H1 (cell line): Measurements from ENCODE around the gene GRK5. TPM values are rescaled to one million over a fixed set of nuclear protein-coding genes. Genes with fewer than 3 reads are reported as not detected.

Source experiments
- CTCF ChIA-PET: fragments of 300-600 bp; sonication (Branson Sonifier 250); formaldehyde crosslinking; loops from one replicate; lab custom pipeline; 2021; ENCODE audit not compliant: partially characterized antibody; lab: Charles Lee
- POLR2A ChIA-PET: fragments of 300-600 bp; sonication (Branson Sonifier 250); formaldehyde crosslinking; loops from one replicate; lab custom pipeline; 2021; ENCODE audit warnings: inconsistent platforms; ENCODE audit not compliant: partially characterized antibody; lab: Charles Lee
- DNase-seq, 2 experiments: peaks; one replicate each; pipeline versions ENCODE4 v3.0.0 to v3.0.0-alpha.2; 2010 to 2022; ENCODE audit warnings: low spot score in 2 of 2, low read depth in 1 of 2, mixed read lengths in 1 of 2
- FAIRE-seq: peaks from 2 replicates; lab custom pipeline; 2011; peaks lifted over from hg19 to GRCh38; lab: Jason Lieb, UNC
- H2AFZ ChIP-seq: 2 replicates; pipeline ENCODE4 v1.8.1; 2012; ENCODE audit warnings: low read length, inconsistent platforms
- H2AK5ac ChIP-seq: 2 replicates; pipeline ENCODE4 v1.6.1; 2013; ENCODE audit warnings: low read depth, low read length
- H2BK120ac ChIP-seq: replicated peaks from 2 replicates; pipeline ENCODE3; 2013; ENCODE audit warnings: low read depth, low read length, inconsistent platforms
- H2BK12ac ChIP-seq: 2 replicates; pipeline ENCODE4 v1.6.1; 2013; ENCODE audit warnings: low read depth, low read length
- H2BK15ac ChIP-seq: 2 replicates; pipeline ENCODE4 v1.6.1; 2013; ENCODE audit warnings: low read length
- H2BK20ac ChIP-seq: 2 replicates; pipeline ENCODE4 v1.6.1; 2013; ENCODE audit warnings: low read length
- H2BK5ac ChIP-seq: 2 replicates; pipeline ENCODE4 v1.6.1; 2013; ENCODE audit warnings: low read depth, low read length
- H3K14ac ChIP-seq: 2 replicates; pipeline ENCODE4 v1.6.1; 2013; ENCODE audit warnings: inconsistent platforms; ENCODE audit not compliant: insufficient read length
- H3K18ac ChIP-seq: 2 replicates; pipeline ENCODE4 v1.6.1; 2013; ENCODE audit warnings: low read length; ENCODE audit errors: extremely low read depth
- H3K23ac ChIP-seq: 2 replicates; pipeline ENCODE4 v1.6.1; 2013; ENCODE audit warnings: inconsistent platforms; ENCODE audit not compliant: insufficient read length
- H3K23me2 ChIP-seq: 2 replicates; pipeline ENCODE4 v1.6.1; 2013; ENCODE audit warnings: low read depth, low read length
- H3K27ac ChIP-seq: 2 replicates; pipeline ENCODE4 v1.6.1; 2011; ENCODE audit warnings: low read depth, low read length, inconsistent platforms
- H3K27me3 ChIP-seq, 4 experiments: replicated peaks in 1 of 4; 1 replicate in 1 of 4; 2 replicates in 3 of 4; pipeline versions ENCODE4 v1.6.1 to v1.8.1; 2011 to 2013; ENCODE audit warnings: low read length in 3 of 4, mild to moderate bottlenecking in 3 of 4, inconsistent platforms in 2 of 4, mixed read lengths in 2 of 4, moderate library complexity in 1 of 4; ENCODE audit not compliant: control insufficient read depth in 3 of 4, insufficient read depth in 3 of 4; ENCODE audit errors: extremely low read depth in 1 of 4
- H3K36me3 ChIP-seq, 4 experiments: 2 replicates each; pipeline versions ENCODE4 v1.6.1 to v1.8.1; 2011 to 2013; ENCODE audit warnings: mild to moderate bottlenecking in 4 of 4, low read length in 3 of 4, moderate library complexity in 2 of 4, control low read depth in 1 of 4, inconsistent platforms in 1 of 4; ENCODE audit not compliant: insufficient read depth in 4 of 4, control insufficient read depth in 2 of 4
- H3K4ac ChIP-seq: replicated peaks from 2 replicates; pipeline ENCODE3; 2013; ENCODE audit warnings: low read length, low read depth, mixed read lengths, inconsistent platforms; ENCODE audit not compliant: insufficient read length
- H3K4me1 ChIP-seq, 4 experiments: replicated peaks in 1 of 4; 1 replicate in 1 of 4; 2 replicates in 3 of 4; pipeline versions ENCODE4 v1.6.1 to v1.8.1; 2011 to 2013; ENCODE audit warnings: low read length in 3 of 4, inconsistent platforms in 2 of 4, mixed read lengths in 1 of 4; ENCODE audit not compliant: insufficient read depth in 4 of 4, control insufficient read depth in 3 of 4
- H3K4me2 ChIP-seq, 2 experiments: 2 replicates each; pipeline versions ENCODE4 v1.6.1 to v1.8.1; 2011 to 2013; ENCODE audit warnings: low read depth in 2 of 2, low read length in 2 of 2, control low read depth in 1 of 2, inconsistent platforms in 1 of 2, mild to moderate bottlenecking in 1 of 2; ENCODE audit not compliant: insufficient read depth in 1 of 2
- H3K4me3 ChIP-seq, 4 experiments: fragments of 200-600, 300-600 bp in 1 of 4; sonication (generic), shearing (Covaris generic), sonication (Bioruptor Twin) in 1 of 4; 2 replicates each; pipeline versions ENCODE4 v1.5.1 to v1.8.1; 2011 to 2016; ENCODE audit warnings: low read length in 4 of 4, low read depth in 3 of 4, control low read depth in 2 of 4, inconsistent platforms in 2 of 4, mild to moderate bottlenecking in 2 of 4, mixed read lengths in 1 of 4, moderate library complexity in 1 of 4; ENCODE audit not compliant: insufficient read depth in 2 of 4; ENCODE audit errors: extremely low read depth in 1 of 4
- H3K56ac ChIP-seq: replicated peaks from 2 replicates; pipeline ENCODE3; 2013; ENCODE audit warnings: low read depth, mild to moderate bottlenecking, mixed read lengths, low read length, inconsistent platforms; ENCODE audit not compliant: insufficient read length
- H3K79me1 ChIP-seq: 2 replicates; pipeline ENCODE4 v1.6.1; 2013; ENCODE audit warnings: low read depth, low read length, control low read depth
- H3K79me2 ChIP-seq, 2 experiments: 2 replicates each; pipeline versions ENCODE4 v1.6.1 to v1.8.1; 2012 to 2013; ENCODE audit warnings: low read length in 2 of 2, mild to moderate bottlenecking in 2 of 2, inconsistent platforms in 1 of 2; ENCODE audit not compliant: insufficient read depth in 2 of 2, control insufficient read depth in 1 of 2
- H3K9ac ChIP-seq, 4 experiments: replicated peaks in 1 of 4; 1 replicate in 1 of 4; 2 replicates in 3 of 4; pipeline versions ENCODE4 v1.6.1 to v1.8.1; 2011 to 2013; ENCODE audit warnings: low read depth in 3 of 4, low read length in 3 of 4, control low read depth in 2 of 4, mild to moderate bottlenecking in 2 of 4, moderate library complexity in 2 of 4, inconsistent platforms in 1 of 4; ENCODE audit errors: extremely low read depth in 1 of 4
- H3K9me3 ChIP-seq, 2 experiments: 2 replicates each; pipeline versions ENCODE4 v1.6.1 to v1.8.1; 2012 to 2013; ENCODE audit warnings: mild to moderate bottlenecking in 2 of 2, moderate library complexity in 2 of 2, control low read depth in 1 of 2, inconsistent platforms in 1 of 2, low read depth in 1 of 2, low read length in 1 of 2, mixed read lengths in 1 of 2; ENCODE audit not compliant: insufficient read depth in 2 of 2
- H4K20me1 ChIP-seq, 2 experiments: replicated peaks in 1 of 2; 2 replicates each; pipeline versions ENCODE3 to v1.8.1; 2011 to 2013; ENCODE audit warnings: inconsistent platforms in 2 of 2, low read length in 2 of 2, mild to moderate bottlenecking in 1 of 2; ENCODE audit not compliant: insufficient read depth in 2 of 2, control insufficient read depth in 1 of 2
- H4K5ac ChIP-seq: 2 replicates; pipeline ENCODE4 v1.6.1; 2013; ENCODE audit warnings: low read length, low read depth, mixed read lengths, inconsistent platforms; ENCODE audit not compliant: insufficient read length
- H4K8ac ChIP-seq: 2 replicates; pipeline ENCODE4 v1.8.0; 2013; ENCODE audit warnings: mild to moderate bottlenecking, moderate library complexity, low read length, inconsistent platforms; ENCODE audit not compliant: insufficient read depth; ENCODE audit errors: extremely low read depth
- H4K91ac ChIP-seq: replicated peaks from 2 replicates; pipeline ENCODE3; 2013; ENCODE audit warnings: low read length, mixed read lengths, inconsistent platforms; ENCODE audit not compliant: insufficient read length
- BRCA1 ChIP-seq: IDR thresholded peaks from 2 replicates; pipeline ENCODE4 v1.6.1; 2012; ENCODE audit warnings: low read depth, low read length, improper control_type of control experiment
- CEBPB ChIP-seq: IDR thresholded peaks from 2 replicates; pipeline ENCODE4 v1.6.1; 2012; ENCODE audit warnings: low read depth, low read length
- CHD1 ChIP-seq: IDR thresholded peaks from 2 replicates; pipeline ENCODE4 v1.6.1; 2012; ENCODE audit warnings: low read depth, low read length, improper control_type of control experiment
- GABPA ChIP-seq: IDR thresholded peaks from 2 replicates; pipeline ENCODE4 v1.6.1; 2011; ENCODE audit warnings: mild to moderate bottlenecking, low read length, moderate library complexity, borderline replicate concordance; ENCODE audit not compliant: insufficient read depth
- HDAC2 ChIP-seq, 2 experiments: fragments of 300-600 bp in 1 of 2; sonication (generic) in 1 of 2; IDR thresholded peaks; 2 replicates each; pipeline ENCODE4 v1.6.1; 2011 to 2012; ENCODE audit warnings: low read depth in 2 of 2, low read length in 2 of 2, mild to moderate bottlenecking in 2 of 2, moderate library complexity in 2 of 2, borderline replicate concordance in 1 of 2, inconsistent platforms in 1 of 2
- NRF1 ChIP-seq: IDR thresholded peaks from 2 replicates; pipeline ENCODE4 v1.6.1; 2011; ENCODE audit warnings: mild to moderate bottlenecking, low read depth, low read length, improper control_type of control experiment
- RFX5 ChIP-seq: IDR thresholded peaks from 2 replicates; pipeline ENCODE4 v1.6.1; 2011; ENCODE audit warnings: low read depth, low read length, improper control_type of control experiment, borderline replicate concordance
- SIN3A ChIP-seq, 2 experiments: IDR thresholded peaks in 1 of 2; conservative IDR thresholded peaks in 1 of 2; 2 replicates each; pipeline ENCODE4 v1.6.1; 2011 to 2012; ENCODE audit warnings: low read length in 2 of 2, improper control_type of control experiment in 1 of 2, low read depth in 1 of 2, mild to moderate bottlenecking in 1 of 2
- TAF1 ChIP-seq: IDR thresholded peaks from 2 replicates; pipeline ENCODE4 v1.6.1; 2011; ENCODE audit warnings: mild to moderate bottlenecking, low read depth, low read length
- TAF7 ChIP-seq: optimal IDR thresholded peaks from 2 replicates; pipeline ENCODE3; 2011; ENCODE audit warnings: low read depth, mild to moderate bottlenecking, inconsistent platforms, low read length, moderate library complexity, borderline replicate concordance
- TCF12 ChIP-seq: IDR thresholded peaks from 2 replicates; pipeline ENCODE4 v1.6.1; 2011; ENCODE audit warnings: low read depth, mild to moderate bottlenecking, low read length
- TEAD4 ChIP-seq: IDR thresholded peaks from 2 replicates; pipeline ENCODE4 v1.6.1; 2012; ENCODE audit warnings: low read depth, low read length, inconsistent platforms, mixed read lengths
- YY1 ChIP-seq: IDR thresholded peaks from 2 replicates; pipeline ENCODE4 v1.6.1; 2011; ENCODE audit warnings: low read depth, mild to moderate bottlenecking, low read length
- ZNF274 ChIP-seq: IDR thresholded peaks from 2 replicates; pipeline ENCODE4 v1.7.0; 2012; ENCODE audit warnings: low read length, borderline replicate concordance; ENCODE audit errors: extremely low read depth
- WGBS, 2 experiments: shearing (Covaris generic) in 1 of 2; methylation state at CpG; one replicate each; pipeline versions ENCODE4 v1.1.6 to v1.1.7; 2013 to 2015; ENCODE audit warnings: low lambda C conversion rate in 2 of 2, mixed read lengths in 2 of 2, inconsistent platforms in 1 of 2, low coverage in 1 of 2, missing lambda C conversion rate in 1 of 2; ENCODE audit not compliant: insufficient replicate concordance in 2 of 2, insufficient coverage in 1 of 2, insufficient read length in 1 of 2; ENCODE audit errors: extremely low coverage in 1 of 2, missing lambda C conversion rate in 1 of 2; 5-methylcytosine and 5-hydroxymethylcytosine counted together
- polyA plus RNA-seq, 7 experiments: library from polyadenylated mRNA; depleted of rRNA in 3 of 7; stranded (reverse) in 5 of 7; unstranded in 2 of 7; fragments of >200 nt in 5 of 7; fragments of 200-250 nt in 2 of 7; gene quantifications; 1 replicate in 5 of 7; 2 replicates in 1 of 7; 4 replicates in 1 of 7; pipeline versions ENCODE4 v1.2.1 to v1.2.3, GENCODE V29; 2011 to 2013; ENCODE audit warnings: missing spikeins in 2 of 7, mixed read lengths in 2 of 7
- total RNA-seq: library from RNA; stranded (reverse); fragmentation: NEBNext Ultra II Directional; extraction: Animal tissue kit (Norgen Biotek cat#: 25700); gene quantifications from 2 replicates; pipeline ENCODE4 v1.2.1, GENCODE V29; 2021
- TF ChIP-seq, protein P1 (sequence below): IDR thresholded peaks from 2 replicates; pipeline ENCODE4 v1.6.1; 2012; ENCODE audit warnings: inconsistent platforms

GRK5 gene
- total and polyA plus RNA-seq, 2 of the 8 experiments (the other 6 are each of a cell fraction or from before 2014, with no cell fraction given): 0.54 to 2.5 TPM

DNA sequence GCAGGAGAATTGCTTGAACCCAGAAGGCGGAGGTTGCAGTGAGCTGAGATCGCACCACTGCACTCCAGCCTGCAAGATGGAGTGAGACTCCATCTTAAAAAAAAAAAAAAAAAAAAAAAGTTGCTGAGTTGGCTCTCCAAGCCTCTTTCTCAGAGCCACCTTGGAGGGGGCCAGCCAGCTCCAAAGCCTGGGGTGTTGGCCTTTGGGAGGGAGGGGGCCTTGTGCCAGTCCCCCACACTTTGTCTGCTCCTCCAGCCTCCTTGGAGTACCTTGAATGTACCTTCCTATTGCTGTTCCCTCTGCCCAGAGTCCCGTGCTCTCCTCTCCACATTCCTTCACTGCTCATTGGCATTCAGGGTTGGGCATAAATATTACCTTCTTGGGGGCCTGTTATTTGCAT is 62.4 kb downstream of the GRK5 start:
- H3K27ac ChIP-seq: no peak overlapping the region
- no peak overlapping the region for H2BK15ac ChIP-seq
- no peaks in the 10 kb centered on the region for H3K23me2 ChIP-seq
- no peak overlapping the region for H3K9ac ChIP-seq
- no peak for FAIRE-seq
- H3K4me2 ChIP-seq: no peak overlapping the region
- H2BK20ac ChIP-seq: no peak overlapping the region
- H3K14ac ChIP-seq: no peak overlapping the region
- no peaks in the 10 kb centered on the region for H3K36me3 ChIP-seq
- H3K18ac ChIP-seq: no peak overlapping the region
- peaks cover 0 to 2% (median 0%) of the 10 kb centered on the region in 4 experiments; a peak in 1 of 7 replicates for H3K4me1 ChIP-seq
- H3K4me3 ChIP-seq: no peak overlapping the region
- no peak overlapping the region for H2AFZ ChIP-seq
- H3K79me1 ChIP-seq: no peaks in the 10 kb centered on the region
- H2BK5ac ChIP-seq: no peak overlapping the region
- POLR2A ChIA-PET: no interaction called here
- H4K20me1 ChIP-seq: no peaks in the 10 kb centered on the region
- CTCF ChIA-PET: no interaction called here
- no peak overlapping the region for H4K5ac ChIP-seq
- TF ChIP-seq YY1 (no peak), TAF7 (no peak), HDAC2 (IDR thresholded peaks at IDR 0.05; ENCODE audit: borderline replicate concordance in 1 of 2, low read depth in 2 of 2, low read length in 2 of 2) (no peak), TAF1 (no peak), CHD1 (no peak), RFX5 (no peak), GABPA (no peak), NRF1 (no peak), SIN3A (conservative IDR thresholded peaks at IDR 0.05 in 1 of 2, IDR thresholded peaks at IDR 0.05 in 1 of 2; ENCODE audit: low read depth in 1 of 2, low read length in 2 of 2) (no peak), TEAD4 (no peak), CEBPB (no peak), TCF12 (no peak), ZNF274 (no peak), BRCA1 (no peak)
- TF ChIP-seq, protein P1, sequence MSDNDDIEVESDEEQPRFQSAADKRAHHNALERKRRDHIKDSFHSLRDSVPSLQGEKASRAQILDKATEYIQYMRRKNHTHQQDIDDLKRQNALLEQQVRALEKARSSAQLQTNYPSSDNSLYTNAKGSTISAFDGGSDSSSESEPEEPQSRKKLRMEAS: no peak
- TF ChIP-seq, all 59 proteins: peak for 0
- WGBS, 2 experiments: 79% methylated on average over 1 of the region's 3 CpGs; no CpG with 5 or more reads in 1 of the 2 experiments
- H3K4ac ChIP-seq: no peak overlapping the region
- no peak overlapping the region for H2BK12ac ChIP-seq
- no peak for DNase-seq
- H4K91ac ChIP-seq: no peak overlapping the region
- no peaks in the 10 kb centered on the region for H3K9me3 ChIP-seq
- no peak overlapping the region for H2BK120ac ChIP-seq
- H3K56ac ChIP-seq: no peak overlapping the region
- no peak overlapping the region for H3K23ac ChIP-seq
- no peaks in the 10 kb centered on the region for H3K79me2 ChIP-seq
- H3K27me3 ChIP-seq: no peaks in the 10 kb centered on the region
- H2AK5ac ChIP-seq: no peak overlapping the region
- no peak overlapping the region for H4K8ac ChIP-seq
